ENCODE data around the gene XK. TPM values are rescaled to one million over a fixed set of nuclear protein-coding genes. Genes with fewer than 3 reads are reported as not detected.
"Not testable (repeated sequence)": the region's sequence is repeated elsewhere in the genome, so short reads cannot be mapped to it uniquely, and the experiment has no call there.

The XK gene
- total RNA-seq, 6 donors from 2014 or later = under 0.01 to 5.7 (median 1.8) TPM

DNA sequence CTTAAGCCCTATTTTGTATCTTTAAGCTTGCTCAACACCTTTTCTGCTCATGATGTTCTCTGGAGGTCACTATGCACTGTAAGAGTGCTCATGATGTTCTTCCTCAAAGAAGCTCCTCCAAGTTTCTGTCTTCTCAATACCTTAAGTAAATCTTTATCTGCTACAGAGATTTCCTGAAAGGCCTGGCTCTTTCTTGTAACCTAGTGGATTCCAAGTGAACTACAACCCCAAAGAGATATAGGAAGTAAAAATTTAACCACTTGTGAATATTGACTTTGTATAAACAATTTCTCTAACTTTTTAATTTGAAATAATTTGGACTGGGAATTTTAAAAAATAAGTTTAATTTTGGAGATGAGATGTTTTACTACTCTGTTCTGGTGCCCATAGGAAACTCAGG lies 39.3 kb upstream of the XK start:
- DNase-seq (no peak), ATAC-seq (ENCODE audit: low FRiP score in 2 of 2) (no peak)
- Histone ChIP-seq H3K27me3 (no peaks in the 10 kb centered on the region), H3K36me3 (no peaks in the 10 kb centered on the region), H3K4me1 (no peaks in the 10 kb centered on the region), H3K9me3 (no peaks in the 10 kb centered on the region), H3K27ac (no peak overlapping the region), H3K4me3 (no peak overlapping the region)
- TF ChIP-seq, protein P1, sequence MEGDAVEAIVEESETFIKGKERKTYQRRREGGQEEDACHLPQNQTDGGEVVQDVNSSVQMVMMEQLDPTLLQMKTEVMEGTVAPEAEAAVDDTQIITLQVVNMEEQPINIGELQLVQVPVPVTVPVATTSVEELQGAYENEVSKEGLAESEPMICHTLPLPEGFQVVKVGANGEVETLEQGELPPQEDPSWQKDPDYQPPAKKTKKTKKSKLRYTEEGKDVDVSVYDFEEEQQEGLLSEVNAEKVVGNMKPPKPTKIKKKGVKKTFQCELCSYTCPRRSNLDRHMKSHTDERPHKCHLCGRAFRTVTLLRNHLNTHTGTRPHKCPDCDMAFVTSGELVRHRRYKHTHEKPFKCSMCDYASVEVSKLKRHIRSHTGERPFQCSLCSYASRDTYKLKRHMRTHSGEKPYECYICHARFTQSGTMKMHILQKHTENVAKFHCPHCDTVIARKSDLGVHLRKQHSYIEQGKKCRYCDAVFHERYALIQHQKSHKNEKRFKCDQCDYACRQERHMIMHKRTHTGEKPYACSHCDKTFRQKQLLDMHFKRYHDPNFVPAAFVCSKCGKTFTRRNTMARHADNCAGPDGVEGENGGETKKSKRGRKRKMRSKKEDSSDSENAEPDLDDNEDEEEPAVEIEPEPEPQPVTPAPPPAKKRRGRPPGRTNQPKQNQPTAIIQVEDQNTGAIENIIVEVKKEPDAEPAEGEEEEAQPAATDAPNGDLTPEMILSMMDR (IDR thresholded peaks at IDR 0.05) = no peak
- TF ChIP-seq POLR2AphosphoS5 (IDR thresholded peaks at IDR 0.05) (no peak), POLR2A (IDR thresholded peaks at IDR 0.05) (no peak), EP300 (IDR thresholded peaks at IDR 0.05) (no peak)

DNA sequence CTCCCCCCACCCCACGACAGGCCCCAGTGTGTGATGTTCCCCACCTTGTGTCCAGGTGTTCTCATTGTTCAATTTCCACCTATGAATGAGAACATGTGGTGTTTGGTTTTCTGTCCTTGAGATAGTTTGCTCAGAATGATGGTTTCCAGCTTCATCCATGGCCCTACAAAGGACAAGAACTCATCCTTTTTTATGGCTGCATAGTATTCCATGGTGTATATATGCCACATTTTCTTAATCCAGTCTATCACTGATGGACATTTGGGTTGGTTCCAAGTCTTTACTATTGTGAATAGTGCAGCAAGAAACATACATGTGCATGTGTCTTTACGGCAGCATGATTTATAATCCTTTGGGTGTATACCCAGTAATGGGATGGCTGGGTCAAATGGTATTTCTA lies 34.7 kb upstream of the XK start:
- 82 to 100% methylated on average over 2 of the region's 2 CpGs for WGBS, 2 donors
- not testable (repeated sequence) for H3K4me1 ChIP-seq; ATAC-seq (ENCODE audit: low FRiP score in 2 of 2); H3K27ac ChIP-seq; DNase-seq; H3K9me3 ChIP-seq; H3K36me3 ChIP-seq; H3K27me3 ChIP-seq; H3K4me3 ChIP-seq

DNA sequence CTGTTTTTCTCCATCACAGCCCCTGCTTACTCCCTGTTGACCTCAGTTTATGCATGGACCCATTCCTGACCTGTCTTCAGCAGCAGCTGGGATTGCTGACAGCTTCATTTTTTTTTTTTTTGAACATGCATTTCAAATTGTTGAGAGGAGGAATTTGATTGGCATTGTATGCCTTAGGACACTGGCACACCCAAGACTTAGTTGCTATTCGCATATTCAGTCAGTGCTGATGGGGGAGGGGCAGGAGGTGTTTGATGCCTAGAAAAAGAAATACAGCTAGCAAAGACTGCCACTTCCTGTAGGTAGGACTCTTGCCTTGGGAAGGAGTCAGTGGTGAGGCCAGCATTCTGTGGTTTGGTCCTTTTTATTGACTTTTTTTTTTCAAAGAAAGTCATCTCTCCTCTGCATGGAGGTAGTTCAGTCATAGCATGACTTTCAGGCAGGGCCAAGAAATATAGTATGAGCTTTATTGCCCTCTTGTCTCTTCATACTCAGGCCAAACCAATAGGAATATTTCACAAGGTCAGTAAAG lies 33.6 kb upstream of the XK start:
- TF ChIP-seq EP300 (IDR thresholded peaks at IDR 0.05) (no peak), POLR2A (IDR thresholded peaks at IDR 0.05) (no peak), POLR2AphosphoS5 (IDR thresholded peaks at IDR 0.05) (no peak)
- TF ChIP-seq, protein P1 (IDR thresholded peaks at IDR 0.05) = no peak
- Histone ChIP-seq H3K4me1 (no peaks in the 10 kb centered on the region), H3K4me3 (no peak overlapping the region), H3K27me3 (no peaks in the 10 kb centered on the region), H3K9me3 (no peaks in the 10 kb centered on the region), H3K36me3 (no peaks in the 10 kb centered on the region), H3K27ac (no peak overlapping the region)
- ATAC-seq (ENCODE audit: low FRiP score in 2 of 2) (no peak), DNase-seq (no peak)
- WGBS, 2 donors = 58 to 87% methylated on average over 1 of the region's 1 CpG

DNA sequence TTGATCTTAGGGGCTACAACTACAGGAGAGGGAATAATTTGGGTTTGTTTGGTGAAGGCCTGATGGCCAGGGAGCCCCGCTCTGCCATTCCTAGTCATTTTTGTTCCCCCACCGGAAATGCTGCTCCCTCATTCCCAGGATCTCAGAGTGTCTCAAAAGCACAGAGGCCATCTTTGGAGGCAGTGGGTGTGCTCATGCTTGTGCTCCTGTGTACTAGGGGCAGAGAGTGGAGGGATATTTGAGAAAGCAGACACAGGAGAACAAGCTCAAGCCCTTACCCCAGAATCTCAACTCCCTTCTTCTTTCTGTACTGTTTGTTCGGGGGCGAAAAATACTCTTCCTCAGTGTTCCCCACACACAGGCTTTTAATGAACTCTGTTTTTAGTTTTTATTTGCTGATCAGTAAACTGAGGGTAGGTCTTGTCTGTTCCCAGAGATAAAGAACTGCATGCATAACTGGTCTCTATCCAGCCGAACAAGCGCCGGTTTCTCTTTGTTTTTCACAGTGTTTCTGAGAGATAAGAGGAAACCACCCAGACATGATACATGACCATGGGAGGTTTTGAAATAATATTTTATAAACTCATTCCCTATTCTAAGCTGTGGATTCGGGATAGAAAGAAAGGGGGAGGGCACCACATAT lies 32.9 kb upstream of the XK start:
- Histone ChIP-seq H3K27ac (no peak overlapping the region), H3K4me1 (no peaks in the 10 kb centered on the region), H3K4me3 (no peak overlapping the region), H3K36me3 (no peaks in the 10 kb centered on the region), H3K9me3 (no peaks in the 10 kb centered on the region), H3K27me3 (no peaks in the 10 kb centered on the region)
- no peak for ATAC-seq (ENCODE audit: low FRiP score in 2 of 2)
- DNase-seq = no peak
- TF ChIP-seq, protein P1 (IDR thresholded peaks at IDR 0.05) = no peak
- no peak for TF ChIP-seq POLR2AphosphoS5 (IDR thresholded peaks at IDR 0.05)
- no peak for TF ChIP-seq EP300 (IDR thresholded peaks at IDR 0.05)
- no peak for TF ChIP-seq POLR2A (IDR thresholded peaks at IDR 0.05)
- 74 to 84% methylated on average over 7 to 8 of the region's 8 CpGs for WGBS, 2 donors

DNA sequence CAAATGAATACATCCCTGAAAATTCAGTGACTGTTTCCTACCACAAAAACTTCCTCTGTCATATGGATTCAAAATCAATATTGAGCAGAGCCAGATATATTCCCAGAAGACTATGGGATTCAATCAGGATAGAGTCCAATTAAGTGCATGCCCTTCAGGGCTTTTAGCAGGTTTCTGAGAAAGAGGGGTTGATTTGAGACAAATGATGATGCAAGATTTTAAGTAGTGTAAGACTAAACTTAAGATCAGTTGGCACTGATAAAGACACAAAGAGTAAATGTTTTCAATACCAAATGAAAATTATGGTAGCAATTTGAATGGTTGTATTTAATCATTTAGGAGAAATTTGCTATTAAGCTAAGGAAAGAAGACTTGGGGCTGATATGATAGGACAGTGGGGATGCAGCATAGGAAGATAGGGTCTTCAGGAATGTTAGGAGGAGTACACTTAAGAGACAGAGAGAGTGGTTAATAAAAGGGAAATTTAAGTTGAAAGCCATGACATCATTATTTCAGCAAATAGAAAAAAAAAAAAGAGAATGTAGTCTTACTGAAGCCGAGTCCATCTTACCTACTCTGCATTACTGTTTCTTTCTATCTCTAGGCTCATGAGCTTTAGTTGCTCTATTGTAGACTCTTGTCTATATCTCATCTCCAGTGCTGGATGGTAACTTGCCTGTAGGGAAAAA lies 32.0 kb upstream of the XK start:
- H3K4me1 ChIP-seq = no peaks in the 10 kb centered on the region
- H3K27me3 ChIP-seq = no peaks in the 10 kb centered on the region
- no peak for ATAC-seq (ENCODE audit: low FRiP score in 2 of 2)
- H3K27ac ChIP-seq = no peak overlapping the region
- no peaks in the 10 kb centered on the region for H3K36me3 ChIP-seq
- TF ChIP-seq EP300 (IDR thresholded peaks at IDR 0.05) (no peak), POLR2A (IDR thresholded peaks at IDR 0.05) (no peak)
- TF ChIP-seq, protein P1 (IDR thresholded peaks at IDR 0.05) = no peak
- H3K9me3 ChIP-seq = no peaks in the 10 kb centered on the region
- H3K4me3 ChIP-seq = no peak overlapping the region
- no peak for DNase-seq
- WGBS, 2 donors = 86 to 95% methylated on average over 1 of the region's 1 CpG
